Measurements from ENCODE around the gene IP6K1. TPM values are rescaled to one million over a fixed set of nuclear protein-coding genes. Genes with fewer than 3 reads are reported as not detected.
A peak's percentile ranks its signal among the peaks of the same experiment; 100 is the strongest.

The IP6K1 gene
- total RNA-seq, 1 experiment from 2014 or later = 42.2 TPM

GRCh38 chr3:49761661-49762060, 24.7 kb downstream of the IP6K1 start:
- Mint-ChIP-seq H3K36me3 (ENCODE audit: insufficient read depth in 1 of 3, low read depth in 3 of 3) (no peaks in the 10 kb centered on the region; a peak in 1 of 7 replicates), H3K9me3 (no peaks in the 10 kb centered on the region), H3K4me3 (no peak overlapping the region), H3K4me1 (no peaks in the 10 kb centered on the region; a peak in 2 of 4 replicates), H3K27ac (peak overlapping the region in 1 of 3 experiments; percentile 86; a peak in 2 of 7 replicates), H3K27me3 (ENCODE audit: low read depth) (no peaks in the 10 kb centered on the region)
- H4K8ac ChIP-seq (replicated peaks; ENCODE audit: insufficient read length, low read depth, low read length) = no peak overlapping the region
- H3K18ac ChIP-seq (ENCODE audit: insufficient read length, low read depth, low read length) = no peak overlapping the region
- H3K56ac ChIP-seq (ENCODE audit: insufficient read length, low read depth, low read length) = no peak overlapping the region
- no peak overlapping the region for H4K91ac ChIP-seq (ENCODE audit: insufficient read length, low read depth, low read length)
- H3K4me1 ChIP-seq (ENCODE audit: insufficient read depth, low read length) = no peaks in the 10 kb centered on the region
- no peaks in the 10 kb centered on the region; the same call in 1 of the 2 replicates for H3K79me2 ChIP-seq (ENCODE audit: insufficient read depth, low read length)
- no peak overlapping the region for H2BK120ac ChIP-seq (ENCODE audit: low read depth, low read length, poor library complexity, severe bottlenecking)
- H3K27me3 ChIP-seq (ENCODE audit: insufficient read depth, low read length) = no peaks in the 10 kb centered on the region
- H3K4me2 ChIP-seq (ENCODE audit: insufficient read depth, insufficient read length, low read length) = no peak overlapping the region
- H3K27ac ChIP-seq (ENCODE audit: insufficient read length, low read depth, low read length) = no peak overlapping the region
- H3K23ac ChIP-seq (ENCODE audit: insufficient read length, low read depth, low read length) = no peak overlapping the region
- no peak overlapping the region for H2BK15ac ChIP-seq (ENCODE audit: low read depth, low read length)
- whole genome bisulfite sequencing (ENCODE audit: extremely low coverage, insufficient read length, low lambda C conversion rate) = no CpG with 5 or more reads among the region's 3 CpGs
- no peak overlapping the region for H3T11ph ChIP-seq (ENCODE audit: low read length)
- no peaks in the 10 kb centered on the region for H4K20me1 ChIP-seq (ENCODE audit: control insufficient read depth, insufficient read depth, insufficient read length)
- H3K14ac ChIP-seq (ENCODE audit: insufficient read depth, low read length) = no peak overlapping the region
- H2AFZ ChIP-seq (ENCODE audit: low read length) = no peak overlapping the region
- no peak overlapping the region for H3K4ac ChIP-seq (ENCODE audit: low read depth, low read length)
- no peak overlapping the region for H2BK12ac ChIP-seq (ENCODE audit: insufficient read length, low read depth, low read length)
- peaks cover 10% of the 10 kb centered on the region for H3K79me1 ChIP-seq (ENCODE audit: insufficient read depth, low read depth, low read length, poor library complexity, severe bottlenecking)
- TF ChIP-seq, protein P1, sequence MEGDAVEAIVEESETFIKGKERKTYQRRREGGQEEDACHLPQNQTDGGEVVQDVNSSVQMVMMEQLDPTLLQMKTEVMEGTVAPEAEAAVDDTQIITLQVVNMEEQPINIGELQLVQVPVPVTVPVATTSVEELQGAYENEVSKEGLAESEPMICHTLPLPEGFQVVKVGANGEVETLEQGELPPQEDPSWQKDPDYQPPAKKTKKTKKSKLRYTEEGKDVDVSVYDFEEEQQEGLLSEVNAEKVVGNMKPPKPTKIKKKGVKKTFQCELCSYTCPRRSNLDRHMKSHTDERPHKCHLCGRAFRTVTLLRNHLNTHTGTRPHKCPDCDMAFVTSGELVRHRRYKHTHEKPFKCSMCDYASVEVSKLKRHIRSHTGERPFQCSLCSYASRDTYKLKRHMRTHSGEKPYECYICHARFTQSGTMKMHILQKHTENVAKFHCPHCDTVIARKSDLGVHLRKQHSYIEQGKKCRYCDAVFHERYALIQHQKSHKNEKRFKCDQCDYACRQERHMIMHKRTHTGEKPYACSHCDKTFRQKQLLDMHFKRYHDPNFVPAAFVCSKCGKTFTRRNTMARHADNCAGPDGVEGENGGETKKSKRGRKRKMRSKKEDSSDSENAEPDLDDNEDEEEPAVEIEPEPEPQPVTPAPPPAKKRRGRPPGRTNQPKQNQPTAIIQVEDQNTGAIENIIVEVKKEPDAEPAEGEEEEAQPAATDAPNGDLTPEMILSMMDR (conservative IDR thresholded peaks at IDR 0.05) = no peak
- H2AK5ac ChIP-seq (ENCODE audit: insufficient read length, low read length) = no peak overlapping the region
- no peak overlapping the region for H4K5ac ChIP-seq (ENCODE audit: insufficient read length, low read depth, low read length)
- no peaks in the 10 kb centered on the region for H3K9me3 ChIP-seq (ENCODE audit: control insufficient read depth, low read depth, low read length)
- no peak overlapping the region for H2BK5ac ChIP-seq (ENCODE audit: insufficient read length, low read length)
- no peaks in the 10 kb centered on the region for H3K23me2 ChIP-seq (ENCODE audit: insufficient read length, low read depth, low read length, poor library complexity, severe bottlenecking)
- no peak for DNase-seq
- no peak overlapping the region for H3K9ac ChIP-seq (ENCODE audit: extremely low read depth, insufficient read length, low read length)
- no peak overlapping the region for H2BK20ac ChIP-seq (ENCODE audit: low read depth, low read length, poor library complexity, severe bottlenecking)
